Measurements from ENCODE around the gene CCDC34.

Gene CCDC34, protein sequence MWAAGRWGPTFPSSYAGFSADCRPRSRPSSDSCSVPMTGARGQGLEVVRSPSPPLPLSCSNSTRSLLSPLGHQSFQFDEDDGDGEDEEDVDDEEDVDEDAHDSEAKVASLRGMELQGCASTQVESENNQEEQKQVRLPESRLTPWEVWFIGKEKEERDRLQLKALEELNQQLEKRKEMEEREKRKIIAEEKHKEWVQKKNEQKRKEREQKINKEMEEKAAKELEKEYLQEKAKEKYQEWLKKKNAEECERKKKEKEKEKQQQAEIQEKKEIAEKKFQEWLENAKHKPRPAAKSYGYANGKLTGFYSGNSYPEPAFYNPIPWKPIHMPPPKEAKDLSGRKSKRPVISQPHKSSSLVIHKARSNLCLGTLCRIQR

DNA sequence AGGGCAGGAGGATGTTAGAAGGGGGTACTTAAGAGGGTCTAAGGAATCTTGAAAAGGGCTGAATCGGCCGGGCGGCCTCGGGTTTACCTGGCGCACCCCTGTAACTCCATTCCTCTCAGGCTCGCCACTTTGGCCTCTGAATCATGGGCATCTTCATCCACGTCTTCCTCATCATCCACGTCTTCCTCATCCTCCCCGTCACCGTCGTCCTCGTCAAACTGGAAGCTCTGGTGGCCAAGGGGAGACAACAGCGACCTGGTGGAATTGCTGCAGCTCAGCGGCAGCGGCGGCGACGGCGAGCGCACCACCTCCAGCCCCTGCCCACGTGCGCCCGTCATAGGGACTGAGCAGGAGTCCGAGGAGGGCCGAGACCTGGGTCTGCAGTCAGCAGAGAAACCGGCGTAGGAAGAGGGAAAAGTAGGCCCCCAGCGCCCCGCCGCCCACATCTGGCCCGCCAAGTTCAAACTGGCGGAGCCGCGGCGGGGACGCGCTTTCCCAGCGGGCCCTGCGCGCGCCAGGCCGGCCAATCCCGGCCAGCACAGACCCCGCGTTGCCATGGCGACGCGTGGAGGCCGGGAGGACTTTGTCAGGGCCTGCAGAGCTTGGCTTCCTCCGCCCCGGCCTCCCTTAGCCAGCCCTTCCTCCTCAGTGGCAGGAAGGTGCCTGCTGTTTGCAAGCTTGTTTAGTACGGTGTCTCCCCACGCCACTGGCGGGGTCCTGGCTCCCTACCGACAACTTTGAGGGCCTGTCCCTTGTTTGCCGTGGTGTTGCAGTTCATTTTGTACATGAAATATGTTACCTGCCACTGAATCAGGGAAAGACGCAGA, at the start of gene CCDC34:
CCDC34 (minus strand) TSS at position 467 of the 827 bp plus-strand sequence; CDS start at position 446, 21 bp downstream.
- peak; percentile 71 to 76 (median 76) for DNase-seq (ENCODE audit: low read depth in 3 of 3, low spot score in 1 of 3)

DNA sequence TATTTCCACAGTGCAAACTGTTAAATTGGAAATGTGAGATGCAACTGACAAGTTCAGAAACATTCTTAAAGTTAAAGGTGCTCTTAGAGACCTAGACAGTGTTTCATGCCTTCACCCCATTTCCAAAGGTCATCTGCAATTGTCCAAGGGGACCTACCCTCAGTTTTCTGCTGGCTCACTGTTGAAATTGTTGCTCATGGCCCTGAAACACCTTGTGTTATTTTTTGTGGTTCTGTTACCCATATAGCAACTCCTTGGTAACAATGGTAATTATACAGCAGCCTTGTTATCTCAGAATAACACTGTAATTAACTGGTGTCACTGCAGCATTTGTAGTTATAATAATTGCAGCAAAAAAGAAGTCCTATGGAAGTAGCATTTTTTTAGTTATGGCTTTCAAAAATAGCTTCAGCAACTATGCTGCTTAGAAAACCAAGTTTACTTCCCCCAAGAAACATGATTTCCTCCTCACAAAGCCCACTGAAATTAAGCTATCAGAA, 49.2 kb upstream of the CCDC34 start:
- DNase-seq (ENCODE audit: low read depth in 3 of 3, low spot score in 1 of 3): no peak

DNA sequence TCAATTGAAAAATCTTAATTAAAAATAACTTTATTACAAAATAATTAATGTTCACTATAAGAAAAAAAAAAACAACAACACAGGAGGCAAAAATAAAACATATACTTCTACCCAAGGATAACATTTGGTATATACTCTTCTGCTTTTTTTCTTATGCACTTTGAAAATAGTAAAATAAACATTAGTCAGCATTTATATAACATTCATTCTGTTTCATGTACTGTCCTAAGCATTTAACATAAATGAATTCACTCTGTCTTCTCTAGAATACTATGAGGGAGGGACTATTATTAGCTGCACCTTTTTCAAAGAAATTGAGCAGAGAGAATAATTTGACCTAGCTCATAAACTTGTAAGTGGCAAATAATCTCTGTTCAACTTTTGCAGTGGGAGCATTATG, 48.3 kb upstream of the CCDC34 start:
- no peak for DNase-seq (ENCODE audit: low read depth in 3 of 3, low spot score in 1 of 3)

DNA sequence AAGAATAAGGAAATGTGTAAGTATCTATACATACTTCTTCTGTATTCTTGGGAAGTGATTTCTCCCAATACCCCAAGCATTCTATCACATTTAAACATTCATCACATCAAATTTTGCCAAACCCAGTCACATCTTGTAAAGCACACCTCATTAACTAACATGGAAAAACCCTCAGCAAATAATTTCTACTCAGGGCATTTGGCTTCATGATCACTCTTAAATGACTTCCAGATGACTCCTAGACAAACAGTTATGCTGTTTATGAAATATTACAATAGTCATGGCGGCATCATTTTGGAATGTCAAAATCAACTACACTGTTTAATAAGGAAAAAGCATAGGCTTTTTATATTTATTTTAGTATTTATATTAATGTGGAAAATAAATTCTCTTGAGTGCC, 47.3 kb upstream of the CCDC34 start:
- no peak for DNase-seq (ENCODE audit: low read depth in 3 of 3, low spot score in 1 of 3)

DNA sequence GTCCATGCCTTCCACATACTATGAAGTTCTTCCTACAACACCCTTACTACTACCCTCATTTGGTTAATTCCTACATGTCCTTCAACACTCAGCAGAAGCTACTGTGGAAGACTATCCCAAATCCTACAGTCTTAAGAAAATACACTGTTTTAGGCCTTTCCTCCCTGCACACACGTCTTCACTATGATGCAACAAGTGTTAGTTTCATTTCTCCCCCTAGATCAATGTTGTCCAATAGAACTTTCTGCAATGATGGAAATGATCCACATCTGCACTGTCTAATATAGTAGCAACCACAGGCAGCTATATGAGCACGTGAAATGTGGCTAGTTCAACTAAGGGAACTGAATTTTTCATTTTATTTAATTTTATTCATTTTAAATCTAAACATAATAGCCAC, 46.7 kb upstream of the CCDC34 start:
- no peak for DNase-seq (ENCODE audit: low read depth in 3 of 3, low spot score in 1 of 3)

DNA sequence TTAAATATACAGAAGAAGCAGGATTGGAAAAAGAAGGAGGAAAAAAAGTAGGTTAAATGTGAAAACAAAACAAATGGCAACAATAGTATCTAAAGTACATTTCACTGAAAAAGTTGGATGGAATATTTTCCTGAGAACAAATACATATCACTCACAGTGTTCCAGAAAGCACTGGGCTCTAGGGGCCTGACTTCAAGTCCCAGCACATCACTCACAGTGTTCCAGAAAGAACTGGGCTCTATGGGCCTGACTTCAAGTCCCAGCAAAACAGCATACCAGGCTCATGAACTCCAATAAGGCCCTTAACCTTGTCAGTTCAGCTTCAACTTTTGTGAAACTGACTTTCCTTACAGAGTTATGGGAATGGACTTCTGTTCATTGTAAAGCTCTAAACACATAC, 46.0 kb upstream of the CCDC34 start:
- DNase-seq (ENCODE audit: low read depth in 3 of 3, low spot score in 1 of 3): no peak

DNA sequence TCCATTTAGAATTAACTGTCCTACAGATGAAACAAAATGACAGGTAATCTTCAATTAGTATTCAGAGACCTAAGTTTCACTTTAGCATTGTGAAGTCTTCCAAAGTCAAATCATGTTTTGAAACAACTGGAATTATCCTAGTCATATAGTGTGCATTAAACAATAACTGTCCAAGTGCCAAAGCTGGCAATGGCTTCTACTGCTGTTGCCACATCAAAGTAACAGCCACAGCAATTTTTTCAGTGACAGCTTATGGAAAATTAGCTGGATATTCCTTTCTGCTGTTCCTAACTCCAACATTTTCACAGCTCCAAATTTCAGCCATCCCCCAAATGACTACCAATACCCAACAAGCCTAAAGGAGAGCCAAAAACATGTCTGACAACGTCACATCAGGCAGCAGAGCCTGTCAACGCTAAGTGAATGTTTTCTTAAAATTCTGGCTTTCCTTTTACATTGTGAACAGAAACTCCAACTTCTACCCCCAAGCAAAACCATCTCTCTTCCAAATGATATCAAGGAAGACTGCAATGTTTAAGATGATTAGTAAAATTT, 45.3 kb upstream of the CCDC34 start:
- DNase-seq (ENCODE audit: low read depth in 3 of 3, low spot score in 1 of 3): no peak

DNA sequence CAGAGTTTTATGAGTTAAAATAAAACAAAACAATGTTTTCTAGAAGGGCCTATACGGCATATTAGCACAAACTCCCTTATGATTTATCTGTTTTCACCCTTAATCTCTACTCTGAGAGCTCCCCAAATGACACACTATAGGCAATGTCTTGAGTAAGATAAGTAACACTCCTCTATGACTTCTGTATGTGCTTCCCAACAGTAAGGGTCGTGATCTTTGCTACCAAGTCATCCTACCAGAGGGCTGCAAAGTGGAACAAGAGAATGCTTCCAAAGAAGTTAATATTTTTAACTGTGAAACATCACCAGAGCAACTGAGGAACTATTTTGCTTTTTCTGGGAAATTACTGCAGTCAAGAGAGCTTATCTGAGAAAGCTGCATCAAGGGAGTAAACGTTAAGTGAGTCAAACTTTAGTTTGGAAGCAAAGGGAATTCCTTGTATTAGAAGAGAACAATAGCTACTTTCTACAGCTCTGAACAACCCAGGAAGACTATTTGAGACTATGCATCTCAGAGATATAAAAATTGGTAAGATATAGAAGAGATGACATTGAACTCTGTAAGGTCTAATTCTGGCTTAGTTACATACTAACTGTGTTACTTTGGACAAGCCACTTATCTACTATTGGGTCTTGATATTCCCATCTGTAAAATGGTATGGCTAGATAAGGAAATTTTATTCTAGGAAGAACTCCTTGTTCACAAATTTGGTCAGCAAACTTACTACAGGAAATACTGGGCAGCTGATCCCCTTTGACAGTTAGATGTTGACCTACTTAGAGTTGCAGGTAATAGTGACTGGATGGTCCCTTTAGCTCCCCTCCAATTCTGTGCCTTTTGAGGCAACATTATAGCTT, 43.7 kb upstream of the CCDC34 start:
- DNase-seq (ENCODE audit: low read depth in 3 of 3, low spot score in 1 of 3): no peak

DNA sequence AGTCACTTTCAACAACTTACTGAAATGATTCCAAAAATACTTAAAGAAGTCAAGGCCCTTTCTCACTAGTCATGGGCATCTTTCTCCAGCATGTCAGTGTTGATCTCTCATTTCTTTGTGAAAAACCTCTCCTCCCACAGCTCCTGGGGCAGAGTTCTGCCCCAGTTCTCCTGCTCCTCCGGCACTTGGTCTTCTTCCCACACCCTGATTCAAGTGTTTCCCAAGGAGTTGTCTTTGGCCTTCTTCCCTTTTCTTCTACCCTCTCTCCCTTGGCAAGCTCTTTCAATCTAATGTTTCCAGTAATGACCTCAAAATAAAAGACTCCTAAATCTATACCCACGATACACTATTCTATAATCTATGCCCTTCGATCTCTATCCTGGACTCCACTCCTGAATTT, 42.1 kb upstream of the CCDC34 start:
- DNase-seq (ENCODE audit: low read depth in 3 of 3, low spot score in 1 of 3): no peak

DNA sequence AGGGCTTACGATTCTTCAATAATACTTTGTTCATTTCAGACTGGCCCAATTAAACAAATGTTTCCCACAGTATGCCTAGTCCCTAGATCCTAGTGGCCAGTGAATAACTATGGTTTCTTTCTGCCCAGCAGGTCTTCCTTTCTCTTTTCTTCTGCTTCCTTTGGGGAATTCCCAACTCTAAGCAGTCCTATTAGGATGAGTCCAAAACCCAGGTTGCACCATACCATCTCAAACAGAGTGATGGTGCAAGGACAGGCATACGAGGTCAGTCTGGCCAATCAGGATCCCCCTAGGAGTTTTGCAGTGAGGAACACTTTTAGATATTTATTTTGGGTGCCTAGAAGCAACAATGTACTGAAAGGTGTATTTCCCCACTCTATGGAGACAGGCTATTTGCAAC, 41.4 kb upstream of the CCDC34 start:
- DNase-seq (ENCODE audit: low read depth in 3 of 3, low spot score in 1 of 3): no peak

DNA sequence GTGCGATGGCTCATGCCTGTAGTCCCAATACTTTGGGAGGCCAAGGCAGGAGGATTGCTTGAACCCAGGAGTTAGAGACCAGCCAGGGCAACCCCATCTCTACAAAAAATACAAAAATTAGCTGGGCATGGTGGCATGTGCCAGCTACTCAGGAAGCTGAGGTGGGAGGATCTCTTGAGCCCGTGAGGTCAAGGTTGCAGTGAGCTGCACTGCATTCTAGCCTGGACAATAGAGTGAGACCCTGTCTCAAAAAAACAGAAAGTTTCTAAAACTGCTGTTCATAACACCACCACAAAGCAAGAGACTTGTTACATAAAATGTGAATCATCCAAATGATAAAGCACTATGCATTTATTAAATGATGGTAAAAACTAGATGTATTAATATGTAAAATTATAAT, 40.2 kb upstream of the CCDC34 start:
- no peak for DNase-seq (ENCODE audit: low read depth in 3 of 3, low spot score in 1 of 3)

DNA sequence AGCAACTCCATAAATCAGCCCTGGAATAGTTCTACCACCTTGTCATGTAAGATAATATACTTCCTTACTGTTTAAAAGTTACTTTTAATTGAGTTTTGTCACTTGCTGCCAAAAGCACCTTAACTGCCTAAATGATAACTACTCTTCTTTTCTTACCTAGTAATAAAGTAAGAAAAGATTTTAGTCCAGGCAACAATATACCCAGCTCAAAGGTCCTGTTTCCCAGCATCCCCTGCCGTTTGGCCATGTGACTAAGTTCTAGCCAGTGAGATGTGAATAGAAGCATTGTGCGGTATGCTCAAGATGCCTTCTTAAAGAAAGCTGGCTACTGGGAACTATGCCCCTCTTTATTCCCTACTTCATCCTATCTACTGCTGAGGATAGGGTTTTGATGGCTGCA, 39.4 kb upstream of the CCDC34 start:
- DNase-seq (ENCODE audit: low read depth in 3 of 3, low spot score in 1 of 3): no peak

DNA sequence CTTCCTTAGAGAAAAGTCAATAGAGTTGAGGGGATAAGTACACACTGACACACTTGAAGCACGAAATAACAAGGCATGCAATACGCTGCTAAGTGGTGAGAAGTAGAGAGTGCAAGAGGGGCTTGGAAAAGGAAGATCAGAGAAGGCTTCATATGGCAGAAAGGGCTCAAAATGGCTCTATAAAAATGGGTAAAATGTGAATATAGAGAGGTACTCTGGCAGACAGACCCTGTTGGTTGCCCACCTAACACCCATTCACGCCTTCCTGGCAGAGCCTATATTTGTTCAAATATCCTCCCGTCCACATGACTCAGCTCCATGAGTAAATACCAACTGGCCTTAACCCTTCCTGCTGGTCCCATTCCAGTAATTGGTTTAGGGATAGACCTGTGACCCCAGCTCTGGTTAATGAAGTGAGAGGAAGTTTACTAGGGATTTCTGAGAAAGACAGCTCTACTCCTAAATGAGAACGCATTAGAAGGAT, 38.9 kb upstream of the CCDC34 start:
- DNase-seq (ENCODE audit: low read depth in 3 of 3, low spot score in 1 of 3): no peak

DNA sequence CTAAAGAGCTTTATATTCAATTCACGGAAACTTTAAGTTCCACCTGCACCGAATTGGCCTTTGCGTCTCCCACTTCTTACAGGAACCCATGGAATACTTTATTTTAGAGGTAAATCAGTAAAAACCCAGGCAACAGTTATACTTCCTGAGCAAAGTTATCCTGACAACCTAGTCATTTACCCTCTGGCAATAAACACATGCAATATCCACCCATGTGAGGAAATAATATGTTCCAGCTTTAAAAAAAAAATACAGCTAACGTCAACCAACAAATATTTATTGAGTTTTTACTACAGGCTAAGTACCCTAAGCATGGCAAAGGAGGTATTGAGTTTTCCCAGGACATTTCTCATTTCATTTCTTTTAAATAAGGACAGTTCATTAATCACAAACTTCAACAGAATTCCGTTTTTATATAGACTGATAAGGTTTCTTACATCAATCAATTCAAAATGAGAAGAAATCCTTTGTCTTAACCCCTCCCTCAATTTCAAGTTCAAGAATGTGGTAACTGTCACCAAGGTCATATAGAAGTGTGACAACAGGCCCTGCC, 38.3 kb upstream of the CCDC34 start:
- DNase-seq (ENCODE audit: low read depth in 3 of 3, low spot score in 1 of 3): no peak

DNA sequence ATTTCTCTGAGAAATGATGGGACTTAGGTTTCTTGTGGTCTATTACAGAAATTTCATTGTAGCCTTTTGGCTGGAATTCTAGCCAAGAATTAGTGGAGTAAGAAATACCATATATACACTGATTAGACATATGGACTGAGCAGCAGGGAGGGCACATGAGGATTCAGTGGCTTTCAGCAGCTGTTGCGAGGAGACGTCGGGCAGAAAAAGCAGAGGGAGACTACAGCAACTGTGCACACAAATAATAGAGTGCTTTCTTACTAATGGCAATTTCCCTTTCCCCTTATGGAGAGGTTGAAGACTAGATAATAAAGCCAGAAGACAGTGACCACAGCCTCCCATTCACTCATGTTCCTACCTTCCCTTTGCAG, 35.4 kb upstream of the CCDC34 start:
- DNase-seq (ENCODE audit: low read depth in 3 of 3, low spot score in 1 of 3): no peak

DNA sequence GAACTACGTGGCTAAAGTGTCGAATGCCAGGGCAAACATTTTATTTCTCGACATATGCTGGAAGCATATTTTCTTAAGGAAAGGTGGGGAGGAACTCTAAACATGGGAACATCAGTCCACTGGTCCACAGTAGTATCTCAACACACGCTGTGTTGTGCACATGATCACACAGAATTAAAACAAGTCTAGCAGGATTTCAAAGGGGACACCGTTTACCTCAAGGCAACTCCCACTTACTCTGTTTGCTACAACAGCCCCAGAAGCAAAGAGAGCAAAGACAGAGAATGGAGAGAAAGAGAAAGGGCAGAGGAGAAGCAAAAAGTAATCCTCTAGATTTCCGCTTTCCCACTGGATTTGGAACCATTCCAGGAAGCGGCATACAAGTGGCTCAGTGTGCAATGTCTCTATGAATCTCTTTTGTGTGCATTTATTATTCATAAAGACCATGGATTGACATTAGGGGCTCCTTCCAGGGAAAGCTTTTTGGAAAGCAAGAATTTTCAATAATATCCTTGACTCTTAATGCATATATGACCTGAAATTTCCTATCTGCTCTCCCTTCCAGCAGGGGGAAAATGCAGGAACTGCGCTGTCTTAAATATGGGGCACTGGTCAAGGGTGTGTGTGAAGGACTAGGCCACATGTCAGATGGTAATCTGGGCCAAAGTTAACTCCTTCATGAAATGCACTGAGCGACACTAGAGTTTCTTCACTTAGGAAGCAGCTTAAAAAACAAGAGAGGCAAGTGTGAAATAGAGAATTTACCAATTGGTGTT, 34.8 kb upstream of the CCDC34 start:
- no peak for DNase-seq (ENCODE audit: low read depth in 3 of 3, low spot score in 1 of 3)

DNA sequence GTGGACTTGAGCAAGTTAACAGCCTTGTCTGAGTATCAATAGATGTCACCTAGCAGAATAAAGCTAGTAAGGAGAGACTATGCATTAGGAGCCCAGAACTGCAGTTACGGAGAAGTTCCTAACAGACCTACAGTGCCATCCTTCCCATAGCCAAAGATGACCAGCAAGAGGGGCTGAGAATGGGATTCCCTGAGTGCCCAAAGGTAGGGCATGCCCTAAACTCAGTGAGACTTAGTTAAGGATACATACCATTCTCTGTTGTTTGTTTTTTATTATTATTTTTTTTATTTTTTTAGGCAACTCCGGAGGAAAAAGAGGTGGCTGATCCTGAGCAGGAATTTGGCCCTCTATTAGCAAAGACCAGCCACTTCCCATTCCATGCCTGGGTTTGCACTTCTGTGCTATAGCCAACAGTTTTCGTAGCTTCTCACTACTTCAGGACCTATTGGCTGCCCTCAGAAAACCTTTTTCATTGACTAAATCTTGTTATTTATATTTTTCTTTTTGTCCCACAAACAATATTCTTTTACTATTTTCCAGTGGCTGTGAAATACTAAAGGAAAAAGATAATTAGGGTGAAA, 33.3 kb upstream of the CCDC34 start:
- DNase-seq (ENCODE audit: low read depth in 3 of 3, low spot score in 1 of 3): no peak

DNA sequence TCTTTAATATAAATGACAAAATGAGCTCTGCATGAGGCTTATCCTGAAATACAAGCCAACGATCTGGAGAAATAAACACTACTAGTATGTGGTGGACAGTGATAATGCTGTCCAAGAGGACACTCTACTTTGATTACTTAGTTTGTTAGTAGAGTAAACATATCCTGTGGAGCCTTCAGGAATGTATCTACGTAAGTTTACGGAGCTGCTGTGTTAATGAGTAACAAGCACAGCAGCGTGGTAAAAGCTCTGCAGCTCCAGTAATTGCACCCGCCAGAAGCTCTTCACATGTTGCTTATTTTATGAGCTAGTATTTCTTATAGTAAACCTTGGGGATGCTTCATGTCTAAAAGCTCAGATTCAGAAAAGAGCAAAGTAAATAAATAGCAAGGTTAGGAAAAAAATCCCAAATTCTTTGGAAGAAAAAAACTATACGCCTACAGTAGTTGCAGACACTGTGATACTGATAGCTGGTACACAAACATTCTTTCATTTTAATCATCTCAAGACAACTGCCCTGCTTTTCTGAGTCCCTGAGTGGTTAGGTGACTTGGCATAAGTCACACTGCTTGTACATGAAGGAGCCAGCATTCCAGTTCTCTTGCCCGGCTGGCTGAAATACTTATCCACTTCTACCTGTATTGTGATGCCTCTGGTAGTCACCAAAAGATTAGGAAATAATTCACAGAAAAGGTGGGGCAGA, 32.7 kb upstream of the CCDC34 start:
- DNase-seq (ENCODE audit: low read depth in 3 of 3, low spot score in 1 of 3): no peak

DNA sequence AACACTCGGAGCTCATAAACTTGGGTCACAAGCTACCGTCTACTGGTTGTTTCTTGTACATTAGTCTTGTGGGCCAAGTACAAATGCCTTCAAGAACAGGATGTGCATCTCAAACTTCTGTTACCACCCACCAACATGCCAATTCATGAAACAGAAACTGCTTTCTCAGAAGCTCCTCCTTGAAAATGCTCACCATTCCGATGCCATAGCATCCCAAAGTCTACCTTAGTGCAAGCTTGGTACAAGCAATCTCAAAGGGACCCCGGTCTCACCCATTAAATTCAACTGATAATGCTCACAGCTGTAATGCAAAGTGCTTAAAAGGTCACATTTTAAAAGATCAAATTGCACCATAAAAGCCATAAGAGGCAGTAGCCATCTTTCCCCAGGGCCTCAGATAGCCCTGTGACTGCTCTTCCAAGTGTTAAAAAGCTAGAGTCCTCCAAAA, 31.8 kb upstream of the CCDC34 start:
- no peak for DNase-seq (ENCODE audit: low read depth in 3 of 3, low spot score in 1 of 3)

Measured in stimulated activated CD4-positive, alpha-beta T cell treated with anti-CD3 and anti-CD28 coated beads, TNF-alpha, amount 100 ng/mL, for 1 hour (primary cell).